Sigmoid colon (tissue), 4 donors: ENCODE data around the gene RASD2.

Source experiments
- CTCF ChIP-seq, 4 experiments: fragments of 450-650 bp in 3 of 4; fragments of 200-600 bp in 1 of 4; IDR thresholded peaks; one replicate each; pipeline ENCODE4 v1.5.1; 2016 to 2019; ENCODE audit warnings: antibody characterized with exemption in 4 of 4, mild to moderate bottlenecking in 3 of 4, moderate library complexity in 2 of 4
- EP300 ChIP-seq, 4 donors: sonication (generic); formaldehyde crosslinking; IDR thresholded peaks; one replicate each; pipeline ENCODE4 v1.6.1; 2017; ENCODE audit warnings: antibody characterized with exemption in 4 of 4
- POLR2A ChIP-seq, 2 donors: fragments of 450-650 bp; IDR thresholded peaks; one replicate each; pipeline ENCODE4 v1.6.1; 2016; ENCODE audit warnings: antibody characterized with exemption in 2 of 2, mild to moderate bottlenecking in 2 of 2, moderate library complexity in 2 of 2
- POLR2AphosphoS5 ChIP-seq, 4 donors: sonication (generic); formaldehyde crosslinking; IDR thresholded peaks; one replicate each; pipeline ENCODE4 v1.6.1; 2017; ENCODE audit warnings: antibody characterized with exemption in 4 of 4

- TF ChIP-seq CTCF (IDR thresholded peaks at IDR 0.05), result no peak
- no peak for TF ChIP-seq POLR2A (IDR thresholded peaks at IDR 0.05)
- TF ChIP-seq POLR2AphosphoS5 (IDR thresholded peaks at IDR 0.05), result no peak
- TF ChIP-seq EP300 (IDR thresholded peaks at IDR 0.05), result no peak
Observed at GRCh38 chr22:35560824-35561223, 20.2 kb downstream of the RASD2 start.
